GM10248 (cell line): ENCODE results near the gene TAMM41.
A peak's percentile ranks its signal among the peaks of the same experiment; 100 is the strongest.

Experiments
- CTCF ChIA-PET: fragments of 300-600 bp; sonication (Branson Sonifier 250); formaldehyde crosslinking; extraction: SDS; loops from one replicate; lab custom pipeline; 2021; ENCODE audit warnings: antibody characterized with exemption; lab: Yijun Ruan, JAX
- POLR2A ChIA-PET: fragments of 350-650 bp; sonication (Branson Sonifier 250); formaldehyde crosslinking; extraction: SDS; loops from one replicate; lab custom pipeline; 2020; ENCODE audit warnings: antibody characterized with exemption; lab: Yijun Ruan, JAX
- DNase-seq: peaks from one replicate; pipeline ENCODE4 v3.0.0; 2012; ENCODE audit errors: extremely low spot score
- CTCF ChIP-seq: IDR thresholded peaks from 2 replicates; pipeline ENCODE4 v1.5.1; 2012; ENCODE audit warnings: mild to moderate bottlenecking, low read depth; ENCODE audit errors: extremely low read depth, missing control alignments, control extremely low read depth

TAMM41 gene

GRCh38 chr3:11799791-11800190 is 46.9 kb downstream of the TAMM41 start:
- DNase-seq = no peak
- CTCF ChIA-PET = no interaction called here
- TF ChIP-seq CTCF = no peak
- POLR2A ChIA-PET = no interaction called here

- no peak for DNase-seq
- TF ChIP-seq CTCF = no peak
- ChIA-PET CTCF (interaction anchor here (0.9 to 1.3 kb wide), 3 partner anchors 9 to 21 kb away, joined by 3 to 4 read pairs (median 3); no protein-coding TSS in a partner anchor), POLR2A (no interaction called here)
These were observed 51.8 kb downstream of the TAMM41 start for GRCh38 chr3:11794927-11795326.

- no peak for TF ChIP-seq CTCF
- DNase-seq = no peak
- ChIA-PET POLR2A (no interaction called here), CTCF (interaction anchor here (1.5 kb wide), 1 partner anchor 12 kb away, joined by 7 read pairs; no protein-coding TSS in a partner anchor)
These were observed 55.1 kb downstream of the TAMM41 start for GRCh38 chr3:11791339-11792200.

- TF ChIP-seq CTCF = no peak
- CTCF ChIA-PET = interaction anchor here (0.6 to 1.1 kb wide), 3 partner anchors 15 to 229 kb away, joined by 3 to 7 read pairs (median 3); no protein-coding TSS in a partner anchor
- POLR2A ChIA-PET = no interaction called here
- DNase-seq = no peak
These were observed 57.3 kb downstream of the TAMM41 start for GRCh38 chr3:11789412-11789811.

GRCh38 chr3:11784971-11785377 is 61.7 kb downstream of the TAMM41 start:
- ChIA-PET POLR2A (no interaction called here), CTCF (interaction anchor here (0.9 to 1.0 kb wide), 2 partner anchors 10 to 19 kb away, joined by 3 read pairs; no protein-coding TSS in a partner anchor)
- peak; percentile 29 for DNase-seq
- TF ChIP-seq CTCF = no peak

- ChIA-PET CTCF (interaction anchor here (1.3 to 2.5 kb wide), 2 partner anchors 10 to 24 kb away, joined by 3 to 6 read pairs; no protein-coding TSS in a partner anchor), POLR2A (no interaction called here)
- TF ChIP-seq CTCF = no peak
- no peak for DNase-seq
These were observed 66.3 kb downstream of the TAMM41 start for GRCh38 chr3:11780341-11780740.
